K562 (cell line): ENCODE data around the gene CTNNBL1. TPM values are rescaled to one million over a fixed set of nuclear protein-coding genes. Genes with fewer than 3 reads are reported as not detected.

Experiments used
- BMI1 ChIP-seq: fragments of 150-350 bp; IDR thresholded peaks from 2 replicates; pipeline ENCODE4 v1.6.1; 2014; ENCODE audit warnings: low read length
- CEBPZ ChIP-seq: fragments of 150-350 bp; IDR thresholded peaks from 2 replicates; pipeline ENCODE4 v1.6.1; 2014; ENCODE audit warnings: low read depth, mild to moderate bottlenecking, low read length, borderline replicate concordance
- CGGBP1 ChIP-seq: fragments of 250-450 bp; sonication (Bioruptor Pico); IDR thresholded peaks from 2 replicates; pipeline ENCODE4 v1.9.0; 2021; ENCODE audit warnings: mild to moderate bottlenecking
- CHD2 ChIP-seq: IDR thresholded peaks from 2 replicates; pipeline ENCODE4 v1.6.1; 2011; ENCODE audit warnings: low read depth, low read length
- COPS2 ChIP-seq: fragments of 450-650 bp; conservative IDR thresholded peaks from 2 replicates; pipeline ENCODE4 v1.6.1; 2016; ENCODE audit warnings: mild to moderate bottlenecking, moderate library complexity
- CREB5 ChIP-seq: fragments of 250-450 bp; sonication (Bioruptor Pico); IDR thresholded peaks from 2 replicates; pipeline ENCODE4 v1.5.0; 2020; ENCODE audit warnings: mild to moderate bottlenecking
- DNMT1 ChIP-seq: fragments of 450-650 bp; IDR thresholded peaks from 2 replicates; pipeline ENCODE4 v1.6.1; 2016; ENCODE audit warnings: antibody characterized with exemption, mild to moderate bottlenecking
- ELK1 ChIP-seq: sonication (generic); formaldehyde crosslinking; IDR thresholded peaks from 2 replicates; pipeline ENCODE4 v1.8.1; 2022; ENCODE audit warnings: missing genetic modification reagents
- KAT7 ChIP-seq: sonication (generic); formaldehyde crosslinking; IDR thresholded peaks from 2 replicates; pipeline ENCODE4 v1.8.0; 2022; ENCODE audit warnings: missing genetic modification reagents, mild to moderate bottlenecking, borderline replicate concordance
- NCOR1 ChIP-seq: fragments of 450-650 bp; IDR thresholded peaks from 2 replicates; pipeline ENCODE4 v1.6.1; 2016; ENCODE audit warnings: mild to moderate bottlenecking, moderate library complexity
- NR1H2 ChIP-seq: sonication (generic); formaldehyde crosslinking; IDR thresholded peaks from 2 replicates; pipeline ENCODE4 v1.4.0; 2020; ENCODE audit warnings: mild to moderate bottlenecking, missing genetic modification reagents
- PHTF2 ChIP-seq: fragments of 250-450 bp; sonication (Bioruptor Pico); IDR thresholded peaks from 2 replicates; pipeline ENCODE4 v1.5.0; 2021; ENCODE audit warnings: mild to moderate bottlenecking
- POLR2AphosphoS5 ChIP-seq: IDR thresholded peaks from 2 replicates; pipeline ENCODE4 v1.6.1; 2011; ENCODE audit warnings: mild to moderate bottlenecking, low read depth, low read length, moderate library complexity; ENCODE audit not compliant: control insufficient read depth, insufficient read depth
- RBBP5 ChIP-seq: fragments of 200-600 bp; sonication (generic); IDR thresholded peaks from 2 replicates; pipeline ENCODE4 v1.6.1; 2012; ENCODE audit warnings: borderline replicate concordance, mild to moderate bottlenecking, low read length, control low read depth, inconsistent platforms; ENCODE audit not compliant: insufficient read depth, poor library complexity, severe bottlenecking
- RBM17 ChIP-seq: fragments of 200-400 bp; formaldehyde crosslinking; IDR thresholded peaks from 2 replicates; pipeline ENCODE4 v1.6.1; 2017; ENCODE audit warnings: low read depth, mild to moderate bottlenecking, low read length, borderline replicate concordance
- RBM34 ChIP-seq: fragments of 200-400 bp; formaldehyde crosslinking; IDR thresholded peaks from 2 replicates; pipeline ENCODE4 v1.6.1; 2018; ENCODE audit warnings: low read length, borderline replicate concordance; ENCODE audit not compliant: insufficient read depth
- SAFB ChIP-seq: fragments of 200-400 bp; formaldehyde crosslinking; IDR thresholded peaks from 2 replicates; pipeline ENCODE4 v1.6.1; 2017; ENCODE audit warnings: low read depth, low read length, borderline replicate concordance
- SAFB2 ChIP-seq: fragments of 200-400 bp; formaldehyde crosslinking; IDR thresholded peaks from 2 replicates; pipeline ENCODE4 v1.6.1; 2018; ENCODE audit warnings: borderline replicate concordance, low read length, low read depth, moderate library complexity; ENCODE audit not compliant: severe bottlenecking
- SMAD1 ChIP-seq: fragments of 150-350 bp; IDR thresholded peaks from 2 replicates; pipeline ENCODE4 v1.6.1; 2014; ENCODE audit warnings: low read length, low read depth; ENCODE audit not compliant: partially characterized antibody
- SMARCB1 ChIP-seq: IDR thresholded peaks from 2 replicates; pipeline ENCODE4 v1.6.1; 2011; ENCODE audit warnings: improper control_type of control experiment, low read depth; ENCODE audit not compliant: insufficient read length
- ZKSCAN8 ChIP-seq: fragments of 200-800 bp; sonication (Bioruptor generic); IDR thresholded peaks from 2 replicates; pipeline ENCODE4 v1.6.1; 2016; ENCODE audit warnings: missing genetic modification characterization, missing compliant biosample characterization
- polyA plus RNA-seq, 8 experiments: library from polyadenylated mRNA; depleted of rRNA in 4 of 8; stranded (reverse) in 5 of 8; unstranded in 3 of 8; fragments of >200 nt; fragmentation: Nextera tagmentation in 2 of 8; fragmentation: Illumina TruSeq in 1 of 8; extraction: Ambion mirVana in 2 of 8; extraction: Trizol in 1 of 8; gene quantifications; 2 replicates each; pipeline versions ENCODE4 v1.2.1 to v1.2.3, GENCODE V29; 2011 to 2014; ENCODE audit warnings: inconsistent platforms in 1 of 8, missing spikeins in 1 of 8
- total RNA-seq, 7 experiments: library from RNA; depleted of rRNA in 6 of 7; stranded (reverse); fragments of >200 nt in 6 of 7; fragmentation: Illumina TruSeq in 2 of 7; extraction: Trizol in 2 of 7; gene quantifications; 2 replicates each; pipeline versions ENCODE4 v1.2.1 to v1.2.3, GENCODE V29; 2011 to 2021; ENCODE audit warnings: low replicate concordance in 1 of 7

The CTNNBL1 gene
- total and polyA plus RNA-seq, 9 of the 15 experiments (the other 6 are each of a cell fraction or from before 2014, with no cell fraction given), result 32.4 to 85.6 (median 43.6) TPM

- TF ChIP-seq SMARCB1 (no peak), BMI1 (no peak), NCOR1 (no peak), KAT7 (CRISPR knock-in tag) (no peak), ZKSCAN8 (no peak), RBM17 (no peak), COPS2 (no peak), SAFB (no peak), PHTF2 (CRISPR knock-in tag) (no peak), RBBP5 (peak; percentile 69), RBM34 (no peak), ELK1 (CRISPR knock-in tag) (no peak), CGGBP1 (CRISPR knock-in tag) (no peak), SMAD1 (no peak), CREB5 (CRISPR knock-in tag) (no peak), SAFB2 (no peak), POLR2AphosphoS5 (peak; percentile 49; the same call in 1 of the 2 replicates), CEBPZ (no peak), DNMT1 (no peak), CHD2 (0 out of 2 replicates have a peak, but pooled peaks have one; percentile 33), NR1H2 (CRISPR knock-in tag) (no peak)
These were observed at the start of gene CTNNBL1 (continued) for GRCh38 chr20:37693635-37694626.
